Measurements from ENCODE around the gene FBXO27. TPM values are rescaled to one million over a fixed set of nuclear protein-coding genes. Genes with fewer than 3 reads are reported as not detected.

Gene FBXO27
- total and polyA plus RNA-seq, 8 donors = 3.3 to 11.9 (median 4.0) TPM

- intact Hi-C loops (cut with DNase I) = no loop called here
- ATAC-seq (no peak), DNase-seq (no peak)
- H3K4me1 ChIP-seq = no peaks in the 10 kb centered on the region
- H3K36me3 ChIP-seq = no peaks in the 10 kb centered on the region
- H3K9me3 ChIP-seq = no peaks in the 10 kb centered on the region
- H3K27me3 ChIP-seq = no peaks in the 10 kb centered on the region
- TF ChIP-seq CTCF (IDR thresholded peaks at IDR 0.05) = no peak
- H3K27ac ChIP-seq = no peak overlapping the region
- H3K4me3 ChIP-seq = no peak overlapping the region
These were observed 21.1 kb upstream of the FBXO27 start for GRCh38 chr19:39053276-39054090.

GRCh38 chr19:39052846-39053245, 20.5 kb upstream of the FBXO27 start:
- no peak for TF ChIP-seq CTCF (IDR thresholded peaks at IDR 0.05)
- DNase-seq = no peak

GRCh38 chr19:39052243-39052746, 19.9 kb upstream of the FBXO27 start:
- DNase-seq = peak in 3 of 4 donors; percentile 46 to 94 (median 49)
- intact Hi-C loops (cut with DNase I) = no loop called here
- Histone ChIP-seq H3K9me3 (no peaks in the 10 kb centered on the region), H3K36me3 (no peaks in the 10 kb centered on the region), H3K27me3 (no peaks in the 10 kb centered on the region), H3K4me1 (no peaks in the 10 kb centered on the region), H3K4me3 (no peak overlapping the region), H3K27ac (no peak overlapping the region)
- peak; percentile 80 for ATAC-seq
- peak; percentile 72 to 82 for TF ChIP-seq CTCF (IDR thresholded peaks at IDR 0.05)

More at GRCh38 chr19:39052846-39053245, 20.5 kb upstream of the FBXO27 start:
- no peak overlapping the region for H3K4me3 ChIP-seq
- ATAC-seq = no peak
- intact Hi-C loops (cut with DNase I) = no loop called here
- H3K9me3 ChIP-seq = no peaks in the 10 kb centered on the region
- H3K27me3 ChIP-seq = no peaks in the 10 kb centered on the region
- H3K4me1 ChIP-seq = no peaks in the 10 kb centered on the region
- no peak overlapping the region for H3K27ac ChIP-seq
- no peaks in the 10 kb centered on the region for H3K36me3 ChIP-seq

GRCh38 chr19:39047073-39047472, 14.7 kb upstream of the FBXO27 start:
- no peaks in the 10 kb centered on the region for H3K36me3 ChIP-seq
- no peaks in the 10 kb centered on the region for H3K27me3 ChIP-seq
- intact Hi-C loops (cut with DNase I) = no loop called here
- TF ChIP-seq CTCF (IDR thresholded peaks at IDR 0.05) = no peak
- H3K27ac ChIP-seq = no peak overlapping the region
- H3K4me1 ChIP-seq = no peaks in the 10 kb centered on the region
- no peak overlapping the region for H3K4me3 ChIP-seq
- ATAC-seq = no peak
- no peak for DNase-seq
- no peaks in the 10 kb centered on the region for H3K9me3 ChIP-seq

GRCh38 chr19:39046037-39046821, 13.9 kb upstream of the FBXO27 start:
- ATAC-seq = no peak

More at GRCh38 chr19:39046037-39046821, 13.9 kb upstream of the FBXO27 start:
- no peaks in the 10 kb centered on the region for H3K9me3 ChIP-seq
- no peaks in the 10 kb centered on the region for H3K4me1 ChIP-seq
- DNase-seq = no peak
- no peaks in the 10 kb centered on the region for H3K36me3 ChIP-seq
- intact Hi-C loops (cut with DNase I) = no loop called here
- H3K4me3 ChIP-seq = no peak overlapping the region
- no peaks in the 10 kb centered on the region for H3K27me3 ChIP-seq
- no peak overlapping the region for H3K27ac ChIP-seq
- TF ChIP-seq CTCF (IDR thresholded peaks at IDR 0.05) = no peak
